Activated T-cell treated with anti-CD3 and anti-CD28 coated beads for 1 hour (primary cell): ENCODE measurements around the gene PDE7B.

Experiments used
- DNase-seq: peaks from one replicate; pipeline ENCODE4 v3.0.0-alpha.2; 2020; ENCODE audit warnings: low read depth

The PDE7B gene

GRCh38 chr6:135935941-135936601 lies 84.6 kb downstream of the PDE7B start:
- DNase-seq, result no peak

- DNase-seq, result no peak
These were observed 85.1 kb downstream of the PDE7B start for GRCh38 chr6:135936606-135937005.

- DNase-seq, result no peak
These were observed 85.6 kb downstream of the PDE7B start for GRCh38 chr6:135937106-135937505.

- no peak for DNase-seq
These were observed 87.2 kb downstream of the PDE7B start for GRCh38 chr6:135938576-135939207.

- DNase-seq, result no peak
These were observed 87.7 kb downstream of the PDE7B start for GRCh38 chr6:135939208-135939591.

GRCh38 chr6:135940616-135941167 lies 89.2 kb downstream of the PDE7B start:
- no peak for DNase-seq

GRCh38 chr6:135941275-135942025 lies 89.9 kb downstream of the PDE7B start:
- DNase-seq, result no peak

- DNase-seq, result no peak
These were observed 92.6 kb downstream of the PDE7B start for GRCh38 chr6:135944120-135944519.

GRCh38 chr6:135946674-135947073 lies 95.2 kb downstream of the PDE7B start:
- no peak for DNase-seq

- DNase-seq, result no peak
These were observed 99.2 kb downstream of the PDE7B start for GRCh38 chr6:135950669-135951068.

GRCh38 chr6:135951169-135951568 lies 99.7 kb downstream of the PDE7B start:
- no peak for DNase-seq

- no peak for DNase-seq
These were observed 102.3 kb downstream of the PDE7B start for GRCh38 chr6:135953818-135954217.

- no peak for DNase-seq
These were observed 103.6 kb downstream of the PDE7B start for GRCh38 chr6:135955099-135955498.

GRCh38 chr6:135962731-135963130 lies 111.2 kb downstream of the PDE7B start:
- no peak for DNase-seq

GRCh38 chr6:135970750-135971149 lies 119.2 kb downstream of the PDE7B start:
- no peak for DNase-seq

GRCh38 chr6:135971351-135971750 lies 119.8 kb downstream of the PDE7B start:
- DNase-seq, result no peak

- DNase-seq, result no peak
These were observed 120.6 kb downstream of the PDE7B start for GRCh38 chr6:135972150-135972549.

GRCh38 chr6:135972586-135972985 lies 121.1 kb downstream of the PDE7B start:
- no peak for DNase-seq

GRCh38 chr6:135974426-135974825 lies 122.9 kb downstream of the PDE7B start:
- DNase-seq, result no peak

GRCh38 chr6:135976585-135976984 lies 125.1 kb downstream of the PDE7B start:
- DNase-seq, result no peak

GRCh38 chr6:135983093-135983492 lies 131.6 kb downstream of the PDE7B start:
- no peak for DNase-seq

GRCh38 chr6:135983718-135984343 lies 132.3 kb downstream of the PDE7B start:
- no peak for DNase-seq

GRCh38 chr6:135985471-135985870 lies 134.0 kb downstream of the PDE7B start:
- DNase-seq, result no peak
